Measurements from ENCODE around the gene CES4A.
"Not testable (repeated sequence)": the region's sequence is repeated elsewhere in the genome, so short reads cannot be mapped to it uniquely, and the experiment has no call there.

Gene CES4A

DNA sequence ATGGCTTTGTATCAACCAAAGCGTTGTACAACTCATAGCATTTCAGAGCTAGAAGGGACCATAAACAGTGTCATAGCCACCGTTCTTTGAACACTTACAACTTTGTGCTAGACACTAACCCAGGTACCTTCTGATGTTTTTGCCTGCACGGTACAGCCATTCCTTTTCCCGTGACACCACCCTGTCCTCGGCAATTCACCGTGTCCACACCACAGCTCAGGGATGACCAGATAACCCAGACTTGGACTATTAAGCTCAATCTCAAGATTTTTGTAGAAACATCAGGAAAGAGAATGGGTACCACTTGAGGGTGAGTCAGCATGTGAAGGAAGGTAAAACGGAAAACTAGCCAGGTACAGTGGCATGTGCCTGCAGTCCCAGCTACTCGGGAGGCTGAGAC lies 30.8 kb downstream of the CES4A start:
- DNase-seq (ENCODE audit: low read depth in 2 of 2), result no peak

DNA sequence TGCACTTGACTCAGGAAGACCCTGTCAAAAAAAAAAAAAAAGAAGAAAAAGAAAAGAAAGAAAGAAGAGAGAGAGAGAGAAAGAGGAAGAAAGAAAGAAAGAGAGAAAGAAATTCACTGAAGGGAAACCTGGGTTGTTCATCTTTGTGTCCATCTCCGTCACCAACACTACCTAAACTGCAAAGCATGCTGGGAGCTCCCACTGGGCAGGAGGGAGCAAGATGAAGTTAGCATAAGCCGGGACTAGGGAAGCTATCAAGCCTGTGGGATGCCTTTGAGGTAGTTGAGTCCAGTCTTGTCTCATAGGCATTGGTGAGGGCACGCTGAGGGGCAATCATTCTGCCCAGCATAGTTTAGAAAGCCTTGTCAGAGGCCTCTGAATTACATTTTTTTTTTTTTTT lies 32.9 kb downstream of the CES4A start:
- DNase-seq (ENCODE audit: low read depth in 2 of 2), result no peak

DNA sequence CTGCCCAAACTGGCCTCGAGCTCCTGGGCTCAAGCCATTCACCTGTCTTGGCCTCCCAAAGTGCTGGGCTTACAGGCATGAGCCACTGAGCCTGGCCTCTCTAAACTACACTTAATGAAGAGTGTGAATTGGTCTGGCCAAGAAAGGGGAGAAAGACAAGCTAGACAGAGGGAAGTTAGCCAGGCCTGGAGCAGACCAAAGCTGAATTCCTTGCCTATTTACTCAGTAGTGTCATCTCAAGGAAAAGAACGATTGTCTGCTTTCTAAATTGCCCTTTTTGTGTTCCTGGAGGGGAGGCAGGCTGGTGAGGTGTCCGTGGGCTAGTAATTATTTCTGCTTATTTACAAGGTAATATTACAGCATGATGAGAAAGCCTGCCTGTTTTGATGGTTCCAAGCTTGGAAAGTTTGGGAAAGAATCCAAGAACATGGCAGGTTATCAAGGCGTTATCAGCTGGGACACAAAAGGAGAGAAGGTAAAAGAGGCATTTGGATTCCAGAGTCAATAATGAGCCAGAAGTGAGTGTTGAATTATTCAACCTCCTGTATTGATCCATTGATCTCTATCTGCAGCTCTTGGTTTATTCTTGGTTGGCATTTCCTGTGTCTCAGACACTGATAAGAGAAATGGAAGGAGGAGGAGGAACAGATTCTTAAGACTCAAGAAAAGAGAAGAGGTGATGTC lies 34.3 kb downstream of the CES4A start:
- DNase-seq (ENCODE audit: low read depth in 2 of 2), result no peak

DNA sequence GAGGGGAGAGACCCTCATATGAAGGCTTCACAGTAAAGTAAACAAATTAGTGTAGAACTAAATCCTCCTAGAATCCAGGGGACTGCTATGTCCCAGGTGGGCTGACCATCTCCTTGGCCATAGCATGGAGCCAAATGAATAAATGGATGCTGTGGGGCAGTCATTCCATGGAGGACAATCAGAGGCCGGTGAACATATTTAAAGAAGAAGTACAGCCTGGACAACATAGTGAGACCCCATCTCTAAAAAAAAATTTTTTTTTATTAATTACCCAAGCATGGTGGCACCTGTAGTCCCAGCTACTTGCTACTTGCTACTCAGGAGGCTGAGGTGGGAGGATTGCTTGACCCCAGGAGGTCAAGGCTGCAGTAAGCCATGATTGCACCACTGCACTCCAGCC lies 35.3 kb downstream of the CES4A start:
- no peak for DNase-seq (ENCODE audit: low read depth in 2 of 2)

DNA sequence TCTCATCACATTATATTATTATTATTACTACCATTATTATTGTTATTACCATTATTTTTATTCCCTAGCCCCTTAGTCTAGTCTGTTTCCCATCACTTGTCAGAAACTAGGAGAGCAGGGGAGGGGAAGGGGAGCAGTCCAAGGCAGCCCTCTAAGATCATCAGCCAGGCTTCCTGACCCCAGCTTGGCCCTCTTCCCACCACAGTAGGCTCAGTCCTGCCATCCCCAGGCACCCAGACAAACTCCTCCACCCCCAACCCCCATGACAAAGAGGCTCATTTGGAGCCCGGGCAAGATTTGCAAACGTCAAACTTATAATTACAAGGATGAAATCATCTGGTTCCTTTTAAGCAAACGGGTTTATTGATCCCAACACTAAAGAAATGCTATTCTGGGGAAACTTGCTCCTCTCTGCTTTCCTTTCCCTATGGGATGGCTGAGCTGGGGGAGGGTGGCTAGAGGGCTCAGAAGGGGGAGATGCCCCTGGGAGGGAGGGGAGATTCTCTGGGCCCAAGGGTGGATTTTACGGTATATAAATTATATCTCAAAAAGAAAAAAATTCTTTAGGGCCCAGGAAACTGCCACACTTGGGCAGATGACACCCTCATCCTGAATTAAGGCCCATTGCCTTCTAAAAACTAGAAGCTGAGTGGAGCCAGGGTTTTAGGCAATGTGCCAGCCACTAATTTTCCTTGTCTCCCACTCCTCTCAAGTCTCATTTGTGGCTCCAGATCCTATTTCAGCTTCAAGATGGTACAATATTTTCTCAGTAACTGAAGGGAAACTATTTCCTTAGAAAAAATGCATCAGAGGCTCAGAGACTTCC lies 36.2 kb downstream of the CES4A start:
- no peak for DNase-seq (ENCODE audit: low read depth in 2 of 2)

DNA sequence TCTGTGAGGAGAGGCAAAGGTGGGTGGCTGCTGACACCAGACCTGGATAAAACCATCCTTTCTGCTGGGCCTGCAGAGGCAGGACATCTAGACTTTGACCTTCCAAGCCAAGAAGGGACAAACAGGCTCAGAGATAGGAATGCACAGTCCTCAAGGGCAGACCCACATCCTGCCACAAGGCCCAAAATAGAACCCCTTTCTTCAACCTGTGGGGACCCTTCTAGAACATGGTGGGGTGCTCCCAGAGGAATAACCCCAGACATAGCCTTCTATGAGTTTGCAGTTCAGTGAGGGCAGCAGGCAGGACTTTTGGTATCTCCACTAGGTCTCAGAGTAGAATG lies 36.8 kb downstream of the CES4A start:
- DNase-seq (ENCODE audit: low read depth in 2 of 2), result no peak

DNA sequence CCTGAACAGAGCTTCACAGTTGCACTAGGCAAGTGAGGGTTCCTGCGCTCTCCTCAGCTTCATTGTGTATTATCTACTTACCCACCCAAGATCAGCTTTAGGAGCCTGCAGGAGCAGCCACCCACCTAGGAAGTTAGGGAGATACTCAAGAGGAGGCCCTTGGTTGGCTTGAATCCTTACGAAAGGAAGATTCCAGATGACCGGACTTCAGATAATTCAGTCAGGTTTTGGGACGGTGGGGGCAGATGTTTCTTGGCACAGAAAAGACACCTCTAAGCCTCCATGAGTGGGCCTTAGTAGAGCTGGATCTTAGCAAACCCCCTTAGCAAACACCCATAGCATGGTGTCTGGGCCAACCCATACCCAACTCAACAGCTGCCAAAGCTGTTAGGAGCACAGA lies 38.2 kb downstream of the CES4A start:
- DNase-seq (ENCODE audit: low read depth in 2 of 2), result no peak

DNA sequence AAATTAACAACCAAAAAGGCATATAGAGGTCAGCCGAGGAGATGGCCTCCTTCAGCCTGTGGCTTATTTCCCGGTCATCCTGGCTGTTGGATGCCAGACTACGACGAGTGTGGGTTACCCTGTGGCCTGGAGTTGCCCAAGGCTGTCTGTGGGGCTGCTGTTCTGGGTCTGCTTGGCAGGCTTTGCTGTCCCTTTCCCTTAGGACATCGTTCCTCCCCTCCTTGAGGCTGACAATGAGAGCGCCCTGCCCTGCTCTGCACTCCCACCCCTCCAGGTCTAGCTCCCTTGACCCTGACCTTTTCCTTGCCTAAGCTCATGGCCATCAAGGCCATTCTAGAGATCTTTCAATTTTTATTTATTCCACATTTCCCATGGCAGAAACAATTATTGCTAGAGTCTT lies 38.7 kb downstream of the CES4A start:
- DNase-seq (ENCODE audit: low read depth in 2 of 2), result no peak

DNA sequence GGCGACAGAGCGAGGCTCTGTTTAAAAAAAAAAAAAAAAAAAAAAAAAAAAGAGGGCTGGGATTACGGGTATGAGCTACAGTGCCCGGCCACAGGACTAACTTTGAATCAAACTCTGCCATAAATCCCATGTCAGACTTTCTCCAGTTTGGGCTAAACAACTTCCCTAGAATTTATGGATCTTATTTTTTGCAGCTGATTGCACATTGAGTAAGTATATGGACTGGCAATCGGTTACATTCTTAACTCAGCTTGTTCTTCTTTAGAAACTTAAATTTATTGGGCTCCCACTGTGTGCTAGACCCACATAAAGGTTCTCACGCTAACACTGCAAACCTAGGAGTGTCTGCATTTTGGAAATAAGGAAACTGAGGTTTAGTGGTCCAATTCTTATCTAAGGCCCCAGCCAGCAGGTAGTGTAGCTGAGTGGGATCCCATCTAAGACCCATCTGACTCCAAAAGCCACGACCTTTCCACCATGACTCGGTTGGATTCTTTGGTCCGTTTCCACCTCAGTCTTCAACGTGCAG lies 39.8 kb downstream of the CES4A start:
- no peak for DNase-seq (ENCODE audit: low read depth in 2 of 2)

DNA sequence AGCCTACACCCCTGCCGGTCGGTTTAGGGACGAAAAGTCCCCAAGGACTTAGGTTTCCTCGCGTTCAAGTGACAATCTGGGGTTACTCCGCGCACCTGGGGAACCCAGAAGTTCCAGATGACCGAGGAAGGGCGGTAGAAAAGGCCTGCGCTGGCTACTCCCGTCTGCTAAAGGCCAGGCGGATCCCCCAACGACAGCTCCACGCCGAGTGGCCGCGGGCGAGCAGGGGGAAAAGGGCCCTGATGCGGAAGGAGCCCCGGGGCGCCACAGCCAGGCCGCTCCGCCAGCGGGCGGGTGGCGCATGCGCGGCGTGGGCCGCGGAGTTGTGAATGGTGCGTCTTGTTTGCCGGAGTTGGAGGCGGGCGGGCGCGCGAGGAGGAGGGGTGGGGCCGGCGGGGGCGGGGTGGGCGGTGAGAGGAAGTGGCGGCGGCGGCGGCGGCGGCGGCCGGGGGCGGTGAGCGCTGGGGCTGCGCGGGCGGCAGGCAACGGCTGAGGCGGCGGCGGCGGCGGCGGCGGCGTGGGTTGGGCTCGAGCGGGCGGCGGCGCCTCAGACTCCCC lies 40.4 kb downstream of the CES4A start, which contains the start of gene CBFB:
CBFB (plus strand) TSS at position 454 of the 558 bp plus-strand sequence. CDS start 259 bp downstream, outside the sequence.
- DNase-seq (ENCODE audit: low read depth in 2 of 2), result peak; percentile 81 to 87

DNA sequence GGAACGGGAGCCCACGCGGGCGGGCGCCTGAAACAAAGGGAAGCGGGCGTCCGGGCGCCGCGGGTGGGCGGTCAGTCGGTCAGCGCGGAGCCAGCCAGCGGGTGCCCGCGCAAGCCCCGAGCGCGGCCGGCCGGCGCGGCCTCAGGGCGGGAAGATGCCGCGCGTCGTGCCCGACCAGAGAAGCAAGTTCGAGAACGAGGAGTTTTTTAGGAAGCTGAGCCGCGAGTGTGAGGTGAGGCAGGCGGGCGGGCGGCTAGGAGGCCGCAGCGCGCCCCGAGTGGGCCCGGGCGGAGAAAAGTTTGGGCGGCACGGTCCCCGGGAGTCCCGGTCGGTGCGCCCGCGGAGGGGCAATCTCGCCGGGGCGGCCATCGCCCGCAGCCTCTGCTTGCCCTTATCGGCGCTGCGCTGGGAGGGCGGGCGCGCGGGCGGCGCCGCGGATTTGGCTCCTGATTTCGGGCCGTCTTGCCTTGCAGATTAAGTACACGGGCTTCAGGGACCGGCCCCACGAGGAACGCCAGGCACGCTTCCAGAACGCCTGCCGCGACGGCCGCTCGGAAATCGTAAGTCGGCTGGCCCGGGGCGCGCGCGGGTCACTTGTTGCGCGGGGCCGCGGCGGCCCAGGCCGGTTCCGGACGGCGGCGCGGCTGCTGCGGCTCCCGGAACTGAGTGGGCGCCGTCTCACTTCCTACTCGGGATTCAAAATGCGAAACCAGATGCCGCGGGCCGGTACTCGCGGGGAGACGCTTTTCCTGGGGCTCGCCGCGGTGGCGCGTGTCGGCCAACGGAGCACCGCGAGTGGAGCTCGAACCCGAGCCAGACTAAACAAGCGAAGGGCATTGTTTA lies 41.1 kb downstream of the CES4A start:
- peak; percentile 31 to 48 for DNase-seq (ENCODE audit: low read depth in 2 of 2)

DNA sequence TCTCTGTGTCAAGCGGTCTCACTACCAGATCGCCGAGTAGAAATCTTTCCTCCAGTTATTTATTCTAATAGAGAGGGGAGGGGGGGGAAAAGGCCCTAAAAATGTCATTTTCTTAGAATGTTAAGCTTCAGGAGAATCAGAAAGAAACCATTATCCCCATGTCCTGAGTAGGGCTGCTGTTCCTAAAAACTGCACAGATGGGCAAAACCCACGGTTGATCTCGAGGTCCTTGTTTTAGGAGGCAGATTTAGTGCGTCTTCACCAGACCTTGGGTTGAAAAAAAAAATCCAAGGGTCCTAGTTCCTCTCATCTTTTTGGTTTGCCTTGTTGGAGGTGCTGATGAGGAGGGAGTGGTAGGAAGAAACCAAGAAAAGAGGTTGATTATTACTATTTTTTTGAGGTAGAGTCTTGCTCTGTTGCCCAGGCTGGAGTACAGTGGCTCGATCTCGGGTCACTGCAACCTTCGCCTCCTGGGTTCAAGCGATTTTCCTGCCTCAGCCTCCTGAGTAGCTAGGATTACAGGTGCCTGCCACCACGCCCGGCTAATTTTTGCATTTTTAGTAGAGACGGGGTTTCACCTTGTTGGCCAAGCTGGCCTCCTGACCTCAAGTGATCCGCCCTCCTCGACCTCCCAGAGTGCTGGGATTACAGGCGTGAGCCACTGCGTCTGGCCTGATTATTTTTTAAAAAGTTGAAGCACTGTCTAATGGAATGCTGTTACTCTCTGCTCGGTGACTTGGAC lies 42.0 kb downstream of the CES4A start:
- no peak for DNase-seq (ENCODE audit: low read depth in 2 of 2)

DNA sequence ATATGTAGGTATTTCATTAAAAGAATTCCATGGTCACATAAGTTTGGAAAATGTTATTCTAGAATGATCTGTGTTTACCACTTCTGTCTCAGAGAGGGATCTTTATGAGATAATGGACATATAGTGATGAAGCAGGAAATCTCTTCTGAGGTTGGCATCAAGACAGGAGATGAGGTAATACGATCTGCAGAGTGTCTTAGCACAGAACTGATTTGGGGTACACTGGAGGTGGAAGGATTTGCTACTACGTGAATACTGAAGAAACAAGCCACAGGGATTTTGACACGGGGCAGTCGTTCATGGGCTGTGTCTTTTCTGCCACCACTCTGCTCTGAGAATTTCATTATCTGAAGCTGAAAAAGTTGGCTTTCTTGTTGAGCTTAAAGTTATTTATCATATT lies 46.1 kb downstream of the CES4A start:
- no peak for DNase-seq (ENCODE audit: low read depth in 2 of 2)

DNA sequence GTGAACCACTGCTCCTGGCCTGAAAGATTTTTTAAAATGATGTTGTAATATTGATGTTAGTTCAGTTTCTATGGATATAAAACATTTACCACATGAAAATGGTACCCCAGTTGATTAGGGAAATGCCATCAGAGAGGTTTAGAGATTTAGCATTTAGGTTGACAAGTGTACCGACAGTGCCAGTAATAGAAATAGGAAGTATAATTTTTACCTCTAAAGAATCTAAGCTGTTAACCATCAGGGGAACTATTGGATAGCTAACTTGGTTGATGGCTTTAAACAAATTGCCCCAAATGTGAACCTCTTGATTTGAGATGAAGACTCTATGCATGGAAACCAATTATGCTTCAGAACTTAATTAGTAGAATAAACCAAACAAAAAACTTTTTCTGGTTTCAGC lies 47.0 kb downstream of the CES4A start:
- no peak for DNase-seq (ENCODE audit: low read depth in 2 of 2)

DNA sequence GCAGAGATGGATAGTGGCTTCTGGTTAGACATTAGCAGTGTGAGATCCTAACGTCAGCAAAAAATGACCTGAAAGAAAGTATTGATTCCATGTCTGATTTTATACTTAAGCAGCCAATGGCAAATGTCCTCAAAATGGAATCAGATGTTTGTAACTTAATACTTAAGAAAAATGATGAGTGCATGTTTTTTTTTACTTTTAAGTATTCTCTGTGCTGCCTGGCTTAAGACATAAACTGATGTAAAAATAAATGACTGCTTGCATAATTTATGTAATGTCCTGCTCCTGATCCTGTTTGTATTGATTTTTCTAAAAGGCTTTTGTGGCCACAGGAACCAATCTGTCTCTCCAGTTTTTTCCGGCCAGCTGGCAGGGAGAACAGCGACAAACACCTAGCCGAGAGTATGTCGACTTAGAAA lies 47.9 kb downstream of the CES4A start:
- no peak for DNase-seq (ENCODE audit: low read depth in 2 of 2)

DNA sequence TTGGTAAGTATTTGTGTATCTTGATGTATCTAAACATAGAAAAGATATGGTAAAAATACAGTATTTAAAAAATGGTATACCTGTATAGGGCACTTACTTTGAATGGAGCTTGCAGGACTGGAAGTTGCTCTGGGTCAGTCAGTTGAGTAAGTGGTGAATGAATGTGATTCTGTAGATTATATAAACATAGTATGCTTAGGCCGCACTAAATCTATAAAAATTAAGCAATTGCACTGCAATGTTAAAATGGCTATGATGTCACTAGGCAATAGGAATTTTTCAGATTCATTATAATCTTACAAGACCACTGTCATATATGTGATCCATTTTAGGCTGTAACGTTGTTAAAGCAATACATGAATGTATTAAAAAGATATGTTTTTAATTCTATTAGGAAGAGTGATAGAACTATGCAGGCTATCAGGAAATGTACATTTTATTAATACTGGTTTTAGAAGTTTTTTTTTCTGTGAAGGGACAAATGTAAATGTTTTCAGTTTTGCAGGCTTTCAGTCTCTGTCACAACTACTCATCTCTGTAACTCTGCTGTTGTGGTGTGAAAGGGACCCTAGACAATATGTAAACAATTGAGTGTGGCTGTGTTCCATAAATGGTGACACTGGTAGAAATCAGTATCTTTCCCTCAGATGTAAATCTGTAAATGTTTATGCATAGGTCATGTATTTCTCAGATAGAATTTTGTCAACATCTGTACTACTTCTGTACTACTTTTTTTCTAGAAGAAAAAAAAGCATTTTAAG lies 51.1 kb downstream of the CES4A start:
- DNase-seq (ENCODE audit: low read depth in 2 of 2), result no peak

DNA sequence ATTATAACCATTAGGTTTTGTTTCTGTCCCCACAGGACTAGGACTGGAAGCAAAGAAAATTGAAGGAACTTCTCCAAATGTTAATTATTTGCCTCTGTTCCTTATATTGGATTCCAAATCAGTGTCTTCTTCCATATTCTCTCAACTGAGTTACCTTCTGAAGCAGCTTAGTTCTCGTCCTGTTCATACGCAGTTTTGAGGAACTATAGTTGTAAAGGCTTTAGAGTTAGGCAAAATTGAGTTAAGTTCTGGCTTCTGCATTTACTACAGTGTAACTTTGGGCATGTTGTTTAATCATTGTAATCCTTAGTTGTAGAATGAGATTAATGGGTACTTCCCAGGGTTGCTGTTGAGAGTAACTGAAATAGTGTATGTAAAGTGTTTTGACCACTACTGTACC lies 51.8 kb downstream of the CES4A start:
- DNase-seq (ENCODE audit: low read depth in 2 of 2), result no peak

DNA sequence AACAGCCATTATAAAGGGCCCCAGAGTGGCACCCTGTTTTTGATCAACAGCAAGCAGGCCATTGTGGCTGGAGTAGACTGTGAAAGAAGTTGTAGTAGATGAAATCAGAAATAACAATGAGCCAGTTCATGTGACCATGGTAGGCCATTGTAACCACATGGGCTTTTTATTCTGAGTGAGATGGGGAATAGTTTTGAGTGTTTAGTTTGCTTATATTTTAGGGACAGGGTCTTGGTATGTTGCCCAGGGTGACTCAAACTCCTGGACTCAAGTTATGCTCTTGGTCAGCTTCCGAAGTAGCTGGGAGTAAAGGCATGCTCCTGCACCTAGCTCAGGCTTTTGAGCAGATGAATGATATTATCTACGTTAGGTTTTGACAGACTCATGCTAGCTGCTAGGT lies 52.5 kb downstream of the CES4A start:
- no peak for DNase-seq (ENCODE audit: low read depth in 2 of 2)

DNA sequence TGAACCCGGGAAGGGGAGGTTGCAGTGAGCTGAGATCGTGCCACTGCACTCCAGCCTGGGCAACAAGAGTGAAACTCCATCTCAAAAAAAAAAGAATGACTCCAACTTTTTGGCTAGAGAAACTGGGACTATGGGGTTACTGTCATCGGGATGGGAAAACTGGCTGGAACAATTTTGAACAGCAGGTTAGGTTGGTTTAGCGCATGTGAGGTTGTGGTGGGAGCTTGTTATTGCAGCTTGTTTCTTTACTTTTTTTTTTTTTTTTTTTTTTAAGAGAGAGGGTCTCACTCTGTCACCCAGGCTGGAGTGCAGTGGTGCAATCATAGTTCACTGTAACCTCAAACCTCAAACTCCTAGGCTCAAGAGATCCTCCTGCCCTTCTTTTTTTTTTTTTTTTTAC lies 53.1 kb downstream of the CES4A start:
- DNase-seq (ENCODE audit: low read depth in 2 of 2), result not testable (repeated sequence)

DNA sequence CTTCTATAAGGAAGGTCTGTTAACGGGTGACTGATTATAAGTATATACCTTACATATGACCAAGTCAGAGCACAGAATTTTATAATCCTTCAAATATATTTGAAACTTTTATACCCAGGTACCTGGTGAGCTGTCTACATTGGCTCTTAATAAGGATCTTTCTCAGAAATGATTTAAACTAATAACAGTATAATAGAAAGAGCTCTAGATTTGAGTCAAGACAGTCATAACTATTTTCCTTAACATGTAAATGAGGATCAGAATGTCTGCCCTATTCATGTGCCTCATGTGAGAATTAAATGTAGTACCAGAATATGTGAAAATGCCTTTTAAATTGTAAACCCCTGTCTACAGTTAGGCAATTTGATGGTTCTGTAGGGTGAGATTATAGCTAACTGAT lies 55.0 kb downstream of the CES4A start:
- DNase-seq (ENCODE audit: low read depth in 2 of 2), result no peak
